HL-60 (cell line): Measurements from ENCODE around the gene LINC01488.

Experiments used
- CTCF ChIP-seq: IDR thresholded peaks from one replicate; pipeline ENCODE4 v1.5.1; 2011; ENCODE audit warnings: low read length, control low read depth, inconsistent platforms; ENCODE audit not compliant: insufficient read depth
- REST ChIP-seq: IDR thresholded peaks from 2 replicates; pipeline ENCODE4 v1.6.1; 2012; ENCODE audit warnings: low read depth; ENCODE audit not compliant: insufficient replicate concordance

- TF ChIP-seq REST (no peak), CTCF (no peak)
Measured at GRCh38 chr11:69486773-69487291, 5.4 kb downstream of the LINC01488 start.
